HepG2 (cell line): Measurements from ENCODE around the gene SMTN. TPM values are rescaled to one million over a fixed set of nuclear protein-coding genes. Genes with fewer than 3 reads are reported as not detected.

ENCODE experiments used
- ATAC-seq: fragments of 200-7000 bp; cut with Tn5 transposase; 3 replicates; pipeline ENCODE4 v1.9.1; 2020; ENCODE audit warnings: mild to moderate bottlenecking, moderate library complexity
- BruUV-seq: library from RNA; stranded (reverse); fragments of 400-500 nt; replicated peaks from 2 replicates; lab custom pipeline; 2021; lab: Mats Ljungman, UMichigan
- CTCF ChIA-PET: fragments of 300-600 bp; formaldehyde crosslinking; extraction: SDS; loops from one replicate; lab custom pipeline; 2021; ENCODE audit warnings: low total read pairs, inconsistent platforms, low intra/inter-chr PET ratio; lab: Yijun Ruan, JAX
- POLR2A ChIA-PET: fragments of 350-600 bp; sonication (Branson Sonifier 250); formaldehyde crosslinking; loops from one replicate; lab custom pipeline; 2020; ENCODE audit warnings: antibody characterized with exemption, inconsistent platforms; lab: Yijun Ruan, JAX
- DNase-seq: peaks from one replicate; pipeline ENCODE4 v3.0.0-alpha.2; 2015; ENCODE audit warnings: low spot score
- FAIRE-seq: peaks from 3 replicates; lab custom pipeline; 2011; peaks lifted over from hg19 to GRCh38; lab: Jason Lieb, UNC
- H2AFZ ChIP-seq: one replicate; pipeline ENCODE4 v1.6.1; 2011; ENCODE audit warnings: low read length, inconsistent platforms
- H3K27ac ChIP-seq: fragments of 300-600 bp; 3 replicates; pipeline ENCODE4 v1.8.0; 2011; ENCODE audit warnings: mixed run types, mild to moderate bottlenecking, mixed read lengths, low read length, inconsistent platforms; ENCODE audit not compliant: insufficient read depth; ENCODE audit errors: extremely low read length
- H3K27me3 ChIP-seq, 2 experiments: fragments of 200-600 bp in 1 of 2; 2 replicates in 1 of 2; 3 replicates in 1 of 2; pipeline versions ENCODE4 v1.6.0 to v1.8.0; 2011; ENCODE audit warnings: low read length in 2 of 2, mild to moderate bottlenecking in 2 of 2, moderate library complexity in 2 of 2, inconsistent platforms in 1 of 2; ENCODE audit not compliant: insufficient read depth in 2 of 2, control insufficient read depth in 1 of 2
- H3K36me3 ChIP-seq, 2 experiments: fragments of 200-600 bp in 1 of 2; replicated peaks in 1 of 2; 2 replicates in 1 of 2; 3 replicates in 1 of 2; pipeline versions ENCODE4 v1.5.1 to v1.8.0; 2011; ENCODE audit warnings: low read length in 2 of 2, inconsistent platforms in 1 of 2; ENCODE audit not compliant: insufficient read depth in 2 of 2, control insufficient read depth in 1 of 2
- H3K4me1 ChIP-seq: 2 replicates; pipeline ENCODE4 v1.5.1; 2012; ENCODE audit warnings: low read length, inconsistent platforms; ENCODE audit not compliant: insufficient read depth
- H3K4me2 ChIP-seq: 2 replicates; pipeline ENCODE4 v1.6.0; 2011; ENCODE audit warnings: low read depth, low read length, inconsistent platforms
- H3K4me3 ChIP-seq, 3 experiments: fragments of 200-600 bp in 1 of 3; sonication (generic), shearing (Covaris generic) in 1 of 3; replicated peaks in 1 of 3; 2 replicates each; pipeline ENCODE4 v1.5.1; 2011 to 2016; ENCODE audit warnings: low read length in 3 of 3, inconsistent platforms in 2 of 3, low read depth in 2 of 3, mild to moderate bottlenecking in 2 of 3, control low read depth in 1 of 3, mixed read lengths in 1 of 3; ENCODE audit not compliant: insufficient read depth in 1 of 3
- H3K79me2 ChIP-seq: one replicate; pipeline ENCODE4 v1.6.1; 2011; ENCODE audit warnings: low read length, inconsistent platforms; ENCODE audit not compliant: insufficient read depth
- H3K9ac ChIP-seq: 2 replicates; pipeline ENCODE4 v1.6.0; 2011; ENCODE audit warnings: mild to moderate bottlenecking, low read depth, low read length, inconsistent platforms; ENCODE audit not compliant: insufficient read depth
- H3K9me3 ChIP-seq: 2 replicates; pipeline ENCODE4 v1.5.1; 2012; ENCODE audit warnings: mild to moderate bottlenecking, low read length
- H4K20me1 ChIP-seq: 2 replicates; pipeline ENCODE4 v1.6.0; 2011; ENCODE audit warnings: inconsistent platforms, mild to moderate bottlenecking, low read length, moderate library complexity; ENCODE audit not compliant: insufficient read depth
- DMTF1 ChIP-seq: sonication (generic); formaldehyde crosslinking; IDR thresholded peaks from 2 replicates; pipeline ENCODE4 v1.4.0; 2020; ENCODE audit warnings: mild to moderate bottlenecking, missing genetic modification reagents
- FOSL2 ChIP-seq: sonication (generic); formaldehyde crosslinking; IDR thresholded peaks from 2 replicates; pipeline ENCODE4 v1.4.0; 2020; ENCODE audit warnings: missing genetic modification reagents
- KDM5B ChIP-seq: sonication (generic); formaldehyde crosslinking; IDR thresholded peaks from 2 replicates; pipeline ENCODE4 v1.4.0; 2020; ENCODE audit warnings: missing genetic modification reagents, mild to moderate bottlenecking, borderline replicate concordance
- NFE2L2 ChIP-seq: fragments of 150-350 bp; IDR thresholded peaks from 2 replicates; pipeline ENCODE4 v1.6.1; 2014; ENCODE audit warnings: low read length
- SAFB2 ChIP-seq: sonication (generic); formaldehyde crosslinking; IDR thresholded peaks from 2 replicates; pipeline ENCODE4 v1.5.1; 2020; ENCODE audit warnings: missing genetic modification reagents, low read depth, mild to moderate bottlenecking, borderline replicate concordance
- SCMH1 ChIP-seq: sonication (generic); formaldehyde crosslinking; IDR thresholded peaks from 2 replicates; pipeline ENCODE4 v1.9.0; 2021; ENCODE audit warnings: missing genetic modification reagents, mild to moderate bottlenecking, borderline replicate concordance
- SKI ChIP-seq: fragments of 450-650 bp; IDR thresholded peaks from one replicate; pipeline ENCODE4 v1.6.1; 2018; ENCODE audit warnings: mild to moderate bottlenecking; ENCODE audit not compliant: partially characterized antibody
- SNAPC4 ChIP-seq: sonication (generic); formaldehyde crosslinking; IDR thresholded peaks from 2 replicates; pipeline ENCODE4 v1.4.0; 2020; ENCODE audit warnings: mild to moderate bottlenecking, missing genetic modification reagents
- STAG1 ChIP-seq: sonication (generic); formaldehyde crosslinking; IDR thresholded peaks from 2 replicates; pipeline ENCODE4 v1.4.0; 2020; ENCODE audit warnings: missing genetic modification reagents
- TOE1 ChIP-seq: sonication (generic); formaldehyde crosslinking; IDR thresholded peaks from 2 replicates; pipeline ENCODE4 v1.4.0; 2020; ENCODE audit warnings: mild to moderate bottlenecking, missing genetic modification reagents
- XRCC5 ChIP-seq: fragments of 200-400 bp; formaldehyde crosslinking; optimal IDR thresholded peaks from 2 replicates; pipeline ENCODE3; 2017; ENCODE audit warnings: mild to moderate bottlenecking, low read length
- ZFP90 ChIP-seq: sonication (generic); formaldehyde crosslinking; IDR thresholded peaks from 2 replicates; pipeline ENCODE4 v1.8.0; 2022; ENCODE audit warnings: missing genetic modification reagents, mild to moderate bottlenecking, inconsistent platforms, borderline replicate concordance
- ZNF143 ChIP-seq: sonication (generic); formaldehyde crosslinking; IDR thresholded peaks from 2 replicates; pipeline ENCODE4 v1.4.0; 2020; ENCODE audit warnings: missing genetic modification reagents
- ZNF382 ChIP-seq: sonication (generic); formaldehyde crosslinking; IDR thresholded peaks from 2 replicates; pipeline ENCODE4 v1.5.0; 2020; ENCODE audit warnings: missing genetic modification reagents, mild to moderate bottlenecking, borderline replicate concordance
- ZZZ3 ChIP-seq: sonication (generic); formaldehyde crosslinking; IDR thresholded peaks from 2 replicates; pipeline ENCODE4 v1.4.0; 2020; ENCODE audit warnings: missing genetic modification reagents, mild to moderate bottlenecking, borderline replicate concordance
- WGBS: methylation state at CpG from one replicate; pipeline ENCODE4 v1.1.6; 2017; ENCODE audit warnings: low lambda C conversion rate; 5-methylcytosine and 5-hydroxymethylcytosine counted together
- in situ Hi-C: cut with HindIII; loops from 2 replicates; pipeline ENCODE4 v1.10.0; 2017; ENCODE audit warnings: low pct_unique_long_range_greater_than_20kb; ENCODE audit not compliant: extremely low pct_ligation_motif_present
- intact Hi-C: fragments of 100-400 bp; cut with micrococcal nuclease; formaldehyde crosslinking; loops from one replicate; pipeline ENCODE4 v1.10.0; 2022; ENCODE audit not compliant: unreplicated experiment
- polyA plus RNA-seq, 8 experiments: library from polyadenylated mRNA; depleted of rRNA in 3 of 8; stranded (reverse) in 7 of 8; unstranded in 1 of 8; fragments of >200 nt; fragmentation: Illumina TruSeq in 4 of 8; extraction: Trizol in 4 of 8; gene quantifications; 2 replicates each; pipeline versions ENCODE4 v1.2.1 to v1.2.3, GENCODE V29; 2011 to 2016; ENCODE audit warnings: low read depth in 4 of 8, missing spikeins in 1 of 8, mixed read lengths in 1 of 8; ENCODE audit not compliant: insufficient read depth in 1 of 8
- total RNA-seq, 5 experiments: library from RNA; depleted of rRNA; stranded (reverse); fragments of >200 nt; fragmentation: Illumina TruSeq; extraction: Trizol; gene quantifications; 2 replicates each; pipeline ENCODE4 v1.2.3, GENCODE V29; 2016; ENCODE audit warnings: low read depth in 1 of 5

Gene SMTN
- total and polyA plus RNA-seq, 2 of the 13 experiments (the other 11 are each of a cell fraction or from before 2014, with no cell fraction given): 14.7 to 26.1 TPM

- TF ChIP-seq ZNF143 (CRISPR knock-in tag): no peak
Measured at GRCh38 chr22:31055117-31055634, 25.9 kb upstream of the SMTN start (continued).

GRCh38 chr22:31055635-31056159 lies 25.4 kb upstream of the SMTN start:
- H2AFZ ChIP-seq: no peak overlapping the region
- 13% methylated on average over 8 of the region's 13 CpGs for WGBS
- H3K79me2 ChIP-seq: no peaks in the 10 kb centered on the region
- FAIRE-seq: peak; percentile 83
- H4K20me1 ChIP-seq: no peaks in the 10 kb centered on the region
- no peaks in the 10 kb centered on the region for H3K36me3 ChIP-seq
- intact Hi-C loops: loop anchor here (5.0 kb wide), 1 partner anchor 88 kb away; the partner anchor contains the start of genes MORC2 and TUG1
- H3K9me3 ChIP-seq: no peaks in the 10 kb centered on the region
- no TSS peak for BruUV-seq
- in situ Hi-C loops: no loop called here
- H3K4me3 ChIP-seq: peak overlapping the region in 1 of 3 experiments; percentile 32; a peak in 2 of 6 replicates
- POLR2A ChIA-PET: interaction anchor here (0.7 to 3.8 kb wide), 10 partner anchors 8 to 104 kb away, joined by 3 to 29 read pairs (median 18); partner anchors contain the start of genes INPP5J, MORC2, RNF185 and SMTN
- H3K9ac ChIP-seq: peak overlapping the region; percentile 66
- H3K27me3 ChIP-seq: no peaks in the 10 kb centered on the region
- peak; percentile 98 for ATAC-seq
- peak; percentile 98 for DNase-seq
- peak overlapping the region; percentile 63 for H3K27ac ChIP-seq
- peaks cover 55% of the 10 kb centered on the region for H3K4me1 ChIP-seq
- peak overlapping the region; percentile 69 for H3K4me2 ChIP-seq
- CTCF ChIA-PET: no interaction called here
- no peak for TF ChIP-seq TOE1 (CRISPR knock-in tag)
- TF ChIP-seq XRCC5: peak; percentile 36
- no peak for TF ChIP-seq DMTF1 (CRISPR knock-in tag)
- peak; percentile 98 for TF ChIP-seq FOSL2 (CRISPR knock-in tag)
- peak; percentile 72; the same call in 1 of the 2 replicates for TF ChIP-seq ZZZ3 (CRISPR knock-in tag)
- TF ChIP-seq STAG1 (CRISPR knock-in tag): peak; percentile 41
- TF ChIP-seq SKI: peak; percentile 97
- no peak for TF ChIP-seq SNAPC4 (CRISPR knock-in tag)
- no peak for TF ChIP-seq SCMH1 (CRISPR knock-in tag)
- peak; percentile 56; the same call in 1 of the 2 replicates for TF ChIP-seq KDM5B (CRISPR knock-in tag)
- TF ChIP-seq ZNF382 (CRISPR knock-in tag): no peak
- no peak for TF ChIP-seq SAFB2 (CRISPR knock-in tag)
- TF ChIP-seq ZFP90 (CRISPR knock-in tag): peak; percentile 76
- no peak for TF ChIP-seq NFE2L2
